ENCODE results near the gene ADM2. TPM values are rescaled to one million over a fixed set of nuclear protein-coding genes. Genes with fewer than 3 reads are reported as not detected.
A peak's percentile ranks its signal among the peaks of the same experiment; 100 is the strongest.

Gene ADM2
- polyA plus RNA-seq, 2 donors = 2.2 to 3.6 TPM

DNA sequence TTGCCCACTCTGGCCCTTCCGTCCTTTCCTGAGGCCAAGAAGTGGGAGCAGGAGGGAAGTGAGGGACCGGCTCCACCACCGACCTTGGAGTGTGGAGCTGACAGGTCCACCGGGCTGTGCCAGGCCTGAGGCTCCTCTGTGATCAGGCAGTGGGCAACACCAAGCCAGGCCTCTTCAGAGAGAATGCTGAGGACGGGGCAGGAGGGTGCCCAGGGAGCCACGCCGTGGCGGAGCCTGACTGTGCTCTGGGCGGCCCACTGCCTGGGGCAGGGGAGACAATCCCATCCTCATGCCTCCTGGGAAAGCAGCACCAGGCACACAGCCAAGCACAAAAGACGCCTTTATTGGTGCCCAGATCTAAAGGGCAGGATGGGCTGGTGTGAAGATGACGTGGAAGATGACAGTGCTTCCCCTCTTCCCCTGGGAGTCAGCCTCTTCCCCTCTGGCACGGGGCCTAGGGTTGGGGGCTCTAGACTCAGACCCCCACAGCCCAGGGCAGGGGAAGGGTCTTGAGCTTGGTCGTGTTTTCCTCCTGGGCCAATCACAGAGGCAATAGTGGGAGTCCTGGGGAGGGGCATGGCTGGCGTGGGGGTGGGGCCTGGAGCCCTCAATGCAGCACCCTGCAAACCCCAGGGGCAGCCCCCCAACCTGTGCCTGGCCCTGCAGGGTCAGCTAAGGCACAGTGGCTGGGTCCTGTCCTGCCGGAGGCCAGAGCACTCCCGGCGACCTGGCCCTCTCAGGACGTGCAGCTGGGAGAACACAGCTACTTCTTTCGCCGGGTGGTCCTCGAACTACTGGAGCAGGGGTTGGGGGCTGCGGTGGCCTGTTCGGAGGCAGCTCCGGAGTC lies 21.5 kb downstream of the ADM2 start:
- H3K4me1 ChIP-seq (ENCODE audit: control insufficient read depth in 2 of 2, insufficient read depth in 2 of 2, low read length in 1 of 2) = peaks cover 10 to 28% of the 10 kb centered on the region in 2 donors
- peaks cover 0 to 30% of the 10 kb centered on the region in 2 donors for H3K36me3 ChIP-seq (ENCODE audit: control insufficient read depth in 2 of 2, insufficient read depth in 2 of 2, low read length in 1 of 2)
- WGBS, 2 donors = 87 to 88% methylated on average over 24 of the region's 24 CpGs
- H3K9me3 ChIP-seq (ENCODE audit: control insufficient read depth in 2 of 2, insufficient read depth in 1 of 2, low read depth in 1 of 2, low read length in 1 of 2) = no peaks in the 10 kb centered on the region
- H3K27me3 ChIP-seq (ENCODE audit: control insufficient read depth in 1 of 2, insufficient read depth in 2 of 2, low read length in 2 of 2) = no peaks in the 10 kb centered on the region
- H3K4me3 ChIP-seq (ENCODE audit: low read depth in 1 of 2, low read length in 2 of 2) = no peak overlapping the region
- H3K27ac ChIP-seq (ENCODE audit: low read depth in 2 of 2, low read length in 1 of 2) = no peak overlapping the region

DNA sequence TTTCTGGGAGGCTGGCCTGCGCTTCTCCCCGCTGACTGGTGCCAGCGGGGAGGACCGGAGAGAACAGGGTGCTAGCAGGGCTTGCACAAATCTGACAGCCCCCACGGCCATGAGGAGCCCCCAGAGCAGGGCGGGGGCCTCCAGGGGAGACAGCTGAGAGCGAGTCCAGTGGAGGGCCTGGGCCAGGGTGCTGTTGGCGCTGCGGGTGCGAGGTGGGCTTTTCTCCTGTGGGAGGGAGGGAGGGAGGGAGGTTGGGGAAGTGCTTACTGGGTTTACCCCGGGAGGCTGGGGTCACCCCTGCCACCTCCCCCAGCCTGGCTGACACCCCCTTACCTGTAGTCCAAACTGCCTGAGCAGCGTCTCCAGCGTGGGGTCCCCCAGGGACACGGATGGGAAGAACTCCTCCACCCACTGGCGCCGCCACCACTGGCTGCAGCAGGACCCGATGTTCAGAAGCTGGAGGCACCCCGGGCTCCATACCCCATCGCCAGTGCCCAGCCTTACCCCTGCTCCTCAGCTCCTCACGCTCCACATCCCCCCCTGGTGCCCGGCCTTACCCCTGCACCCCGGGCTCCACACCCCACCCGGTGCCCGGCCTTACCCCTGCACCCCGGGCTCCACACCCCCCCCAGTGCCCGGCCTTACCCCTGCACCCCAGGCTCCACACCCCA lies 22.3 kb downstream of the ADM2 start:
- WGBS, 2 donors = 82 to 83% methylated on average over 23 to 25 of the region's 26 CpGs
- no peaks in the 10 kb centered on the region for H3K9me3 ChIP-seq (ENCODE audit: control insufficient read depth in 2 of 2, insufficient read depth in 1 of 2, low read depth in 1 of 2, low read length in 1 of 2)
- no peak overlapping the region for H3K4me3 ChIP-seq (ENCODE audit: low read depth in 1 of 2, low read length in 2 of 2)
- peaks cover 0 to 30% of the 10 kb centered on the region in 2 donors for H3K36me3 ChIP-seq (ENCODE audit: control insufficient read depth in 2 of 2, insufficient read depth in 2 of 2, low read length in 1 of 2)
- H3K27me3 ChIP-seq (ENCODE audit: control insufficient read depth in 1 of 2, insufficient read depth in 2 of 2, low read length in 2 of 2) = no peaks in the 10 kb centered on the region
- H3K27ac ChIP-seq (ENCODE audit: low read depth in 2 of 2, low read length in 1 of 2) = no peak overlapping the region
- peaks cover 10 to 28% of the 10 kb centered on the region in 2 donors for H3K4me1 ChIP-seq (ENCODE audit: control insufficient read depth in 2 of 2, insufficient read depth in 2 of 2, low read length in 1 of 2)

DNA sequence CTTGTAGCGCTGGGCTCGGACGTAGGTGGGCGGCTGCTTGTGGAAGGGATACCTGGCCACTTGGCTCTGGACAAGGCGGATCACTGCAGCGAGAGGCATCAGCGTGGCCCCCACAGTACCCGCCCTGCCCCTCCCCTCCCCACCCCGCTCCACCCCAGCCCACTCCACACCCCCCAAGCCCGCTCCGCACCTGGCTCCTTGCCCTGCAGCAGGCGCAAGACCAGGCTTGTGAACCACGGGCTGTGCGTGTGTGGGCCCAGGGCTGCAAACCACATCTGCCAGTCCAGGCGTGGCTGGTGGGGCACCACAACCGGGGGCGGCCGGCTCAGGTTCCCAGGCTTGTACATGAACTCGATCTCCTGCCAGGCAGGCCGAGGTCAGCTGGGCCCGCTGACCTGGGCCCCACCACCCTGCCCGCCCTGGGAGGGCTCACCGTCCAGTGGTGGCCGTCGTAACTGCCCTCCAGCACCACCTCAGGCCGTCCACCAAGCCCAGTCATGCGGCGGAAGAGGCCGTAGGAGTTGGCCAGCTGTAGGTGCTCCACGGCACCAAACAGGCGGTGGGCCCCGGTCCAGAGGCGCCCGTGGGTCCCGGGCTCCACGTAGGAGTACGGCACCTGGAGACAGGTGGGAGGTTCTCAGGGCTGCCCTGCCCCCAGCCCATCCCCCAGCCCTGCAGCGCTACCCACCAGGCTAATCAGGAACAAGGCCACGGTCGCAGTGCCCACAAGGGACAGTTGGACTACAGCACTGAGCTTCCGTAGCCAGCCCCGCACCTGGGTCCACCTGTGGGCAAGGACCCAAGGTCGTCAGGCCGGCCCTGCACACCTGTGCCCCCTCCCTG lies 23.2 kb downstream of the ADM2 start:
- Histone ChIP-seq H3K36me3 (ENCODE audit: control insufficient read depth in 2 of 2, insufficient read depth in 2 of 2, low read length in 1 of 2) (peaks cover 0 to 30% of the 10 kb centered on the region in 2 donors), H3K4me1 (ENCODE audit: control insufficient read depth in 2 of 2, insufficient read depth in 2 of 2, low read length in 1 of 2) (peaks cover 10 to 28% of the 10 kb centered on the region in 2 donors), H3K27me3 (ENCODE audit: control insufficient read depth in 1 of 2, insufficient read depth in 2 of 2, low read length in 2 of 2) (no peaks in the 10 kb centered on the region), H3K9me3 (ENCODE audit: control insufficient read depth in 2 of 2, insufficient read depth in 1 of 2, low read depth in 1 of 2, low read length in 1 of 2) (no peaks in the 10 kb centered on the region), H3K4me3 (ENCODE audit: low read depth in 1 of 2, low read length in 2 of 2) (no peak overlapping the region), H3K27ac (ENCODE audit: low read depth in 2 of 2, low read length in 1 of 2) (peak overlapping the region in 1 of 2 donors; percentile 44)
- 63 to 64% methylated on average over 35 to 44 of the region's 44 CpGs for WGBS, 2 donors

DNA sequence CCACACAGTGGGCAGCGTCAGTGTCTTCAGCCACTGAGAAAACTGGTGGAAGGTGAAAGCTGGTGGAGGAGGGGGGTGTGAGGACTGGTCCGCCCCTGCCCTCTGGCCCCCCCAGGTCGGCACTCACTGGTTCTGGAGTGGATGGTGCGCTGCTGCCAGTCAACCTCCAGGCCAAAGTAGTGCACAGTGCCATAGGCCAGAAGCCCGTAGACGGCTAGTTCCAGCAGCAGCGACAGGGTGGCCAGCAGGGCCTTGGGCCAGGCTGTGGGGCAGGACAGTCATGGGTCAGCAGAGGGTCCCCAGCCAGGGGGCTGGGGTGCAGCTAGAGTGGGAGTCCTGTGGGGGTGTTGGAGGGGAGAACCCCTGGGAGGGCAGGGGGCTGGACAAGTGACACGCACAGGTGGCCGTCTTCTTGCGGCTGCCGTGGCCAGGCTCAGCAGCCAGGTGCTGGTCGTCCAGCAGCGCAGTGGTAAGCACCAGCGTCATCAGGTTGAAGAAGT lies 24.0 kb downstream of the ADM2 start:
- 83 to 90% methylated on average over 14 of the region's 14 CpGs for WGBS, 2 donors
- H3K27me3 ChIP-seq (ENCODE audit: control insufficient read depth in 1 of 2, insufficient read depth in 2 of 2, low read length in 2 of 2) = no peaks in the 10 kb centered on the region
- peaks cover 10 to 28% of the 10 kb centered on the region in 2 donors for H3K4me1 ChIP-seq (ENCODE audit: control insufficient read depth in 2 of 2, insufficient read depth in 2 of 2, low read length in 1 of 2)
- H3K36me3 ChIP-seq (ENCODE audit: control insufficient read depth in 2 of 2, insufficient read depth in 2 of 2, low read length in 1 of 2) = peaks cover 0 to 30% of the 10 kb centered on the region in 2 donors
- no peak overlapping the region for H3K4me3 ChIP-seq (ENCODE audit: low read depth in 1 of 2, low read length in 2 of 2)
- H3K27ac ChIP-seq (ENCODE audit: low read depth in 2 of 2, low read length in 1 of 2) = no peak overlapping the region
- no peaks in the 10 kb centered on the region for H3K9me3 ChIP-seq (ENCODE audit: control insufficient read depth in 2 of 2, insufficient read depth in 1 of 2, low read depth in 1 of 2, low read length in 1 of 2)

DNA sequence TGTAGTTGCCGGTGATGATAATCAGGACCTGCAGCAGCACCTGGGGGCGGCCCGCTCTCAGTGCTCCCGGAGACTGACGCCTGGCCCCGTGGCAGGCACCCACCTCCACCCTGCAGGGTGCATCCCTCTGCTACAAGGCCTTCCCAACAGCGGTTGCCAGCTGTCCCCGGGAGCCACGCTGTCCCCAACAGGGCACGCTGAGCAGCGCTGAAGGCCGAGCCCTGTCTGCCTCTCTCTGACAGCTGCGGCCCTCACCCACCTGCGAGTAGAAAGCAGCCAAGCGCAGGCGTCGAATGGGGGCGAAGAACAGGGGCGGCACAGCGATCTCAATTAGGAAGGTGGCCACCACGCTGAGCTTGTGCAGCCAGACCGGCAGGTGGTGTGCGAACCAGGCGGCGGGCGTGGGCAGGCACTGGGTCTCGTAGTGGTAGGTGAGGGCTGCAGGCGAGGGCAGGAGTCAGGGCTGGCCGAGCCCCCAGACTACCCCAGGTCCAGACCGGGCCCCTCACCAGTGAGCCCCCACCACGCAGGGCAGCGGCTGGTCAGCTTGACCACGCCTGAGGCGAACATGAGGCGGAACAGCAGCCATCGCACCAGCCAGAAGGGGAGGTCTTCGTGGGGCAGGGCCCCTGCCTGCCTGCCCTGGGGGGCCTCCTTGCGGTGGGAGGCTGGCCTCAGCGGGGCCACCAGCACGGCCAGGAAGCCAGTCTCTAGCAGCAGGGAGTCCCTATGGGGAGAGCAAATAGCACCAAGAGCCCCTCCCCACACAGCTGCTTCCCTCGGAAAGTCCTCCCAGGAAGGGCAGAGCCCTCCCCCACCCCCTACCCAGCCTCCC lies 24.6 kb downstream of the ADM2 start:
- 83 to 89% methylated on average over 41 of the region's 41 CpGs for WGBS, 2 donors
- H3K4me3 ChIP-seq (ENCODE audit: low read depth in 1 of 2, low read length in 2 of 2) = peak overlapping the region in 1 of 2 donors; percentile 70
- H3K4me1 ChIP-seq (ENCODE audit: control insufficient read depth in 2 of 2, insufficient read depth in 2 of 2, low read length in 1 of 2) = peaks cover 10 to 28% of the 10 kb centered on the region in 2 donors
- no peak overlapping the region for H3K27ac ChIP-seq (ENCODE audit: low read depth in 2 of 2, low read length in 1 of 2)
- H3K27me3 ChIP-seq (ENCODE audit: control insufficient read depth in 1 of 2, insufficient read depth in 2 of 2, low read length in 2 of 2) = no peaks in the 10 kb centered on the region
- H3K36me3 ChIP-seq (ENCODE audit: control insufficient read depth in 2 of 2, insufficient read depth in 2 of 2, low read length in 1 of 2) = peaks cover 0 to 30% of the 10 kb centered on the region in 2 donors
- no peaks in the 10 kb centered on the region for H3K9me3 ChIP-seq (ENCODE audit: control insufficient read depth in 2 of 2, insufficient read depth in 1 of 2, low read depth in 1 of 2, low read length in 1 of 2)

DNA sequence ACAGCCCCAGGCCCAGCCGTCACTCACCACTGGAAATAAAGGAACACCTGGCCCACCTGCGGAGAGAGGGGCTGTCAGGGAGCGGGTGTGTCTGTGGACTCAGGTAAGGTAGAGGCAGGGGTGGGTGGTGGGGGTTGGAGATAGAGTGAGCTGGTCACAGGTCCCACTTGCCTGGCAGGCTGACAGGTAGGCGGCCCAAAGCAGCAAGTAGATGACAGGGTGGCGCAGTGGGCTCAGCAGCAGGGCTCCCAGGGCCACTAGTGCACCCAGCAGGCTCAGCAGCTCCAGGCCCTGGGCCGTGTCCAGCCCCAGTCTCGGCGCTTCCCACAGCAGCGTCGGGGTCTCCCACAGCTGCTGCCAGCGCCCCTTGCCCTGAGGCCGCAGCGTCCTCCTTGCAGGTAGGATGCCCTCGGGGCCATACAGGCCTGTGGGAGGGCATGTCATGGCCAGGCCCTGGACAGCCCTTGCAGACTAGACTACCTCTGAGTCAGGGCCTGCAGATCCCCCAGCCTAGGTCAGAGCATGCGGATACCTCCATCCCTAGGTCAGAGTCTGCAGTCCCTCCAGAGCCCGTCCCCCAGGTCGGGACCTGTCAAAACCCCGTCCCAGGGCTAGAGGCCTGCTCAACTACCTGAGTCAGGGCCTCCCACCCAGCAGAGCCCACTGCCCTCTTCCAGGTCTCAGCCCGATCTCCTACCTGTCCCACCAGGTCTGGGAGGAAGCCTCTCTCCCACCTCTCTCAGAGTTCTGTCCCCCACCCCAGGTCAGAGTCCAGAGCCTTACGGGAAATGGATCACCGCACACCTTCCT lies 25.5 kb downstream of the ADM2 start:
- H3K27me3 ChIP-seq (ENCODE audit: control insufficient read depth in 1 of 2, insufficient read depth in 2 of 2, low read length in 2 of 2) = no peaks in the 10 kb centered on the region
- 22 to 34% methylated on average over 21 of the region's 21 CpGs for WGBS, 2 donors
- peak overlapping the region; percentile 82 to 89 for H3K27ac ChIP-seq (ENCODE audit: low read depth in 2 of 2, low read length in 1 of 2)
- peaks cover 0 to 31% of the 10 kb centered on the region in 2 donors for H3K36me3 ChIP-seq (ENCODE audit: control insufficient read depth in 2 of 2, insufficient read depth in 2 of 2, low read length in 1 of 2)
- H3K4me1 ChIP-seq (ENCODE audit: control insufficient read depth in 2 of 2, insufficient read depth in 2 of 2, low read length in 1 of 2) = peaks cover 10 to 28% of the 10 kb centered on the region in 2 donors
- peak overlapping the region; percentile 66 to 70 for H3K4me3 ChIP-seq (ENCODE audit: low read depth in 1 of 2, low read length in 2 of 2)
- H3K9me3 ChIP-seq (ENCODE audit: control insufficient read depth in 2 of 2, insufficient read depth in 1 of 2, low read depth in 1 of 2, low read length in 1 of 2) = no peaks in the 10 kb centered on the region

DNA sequence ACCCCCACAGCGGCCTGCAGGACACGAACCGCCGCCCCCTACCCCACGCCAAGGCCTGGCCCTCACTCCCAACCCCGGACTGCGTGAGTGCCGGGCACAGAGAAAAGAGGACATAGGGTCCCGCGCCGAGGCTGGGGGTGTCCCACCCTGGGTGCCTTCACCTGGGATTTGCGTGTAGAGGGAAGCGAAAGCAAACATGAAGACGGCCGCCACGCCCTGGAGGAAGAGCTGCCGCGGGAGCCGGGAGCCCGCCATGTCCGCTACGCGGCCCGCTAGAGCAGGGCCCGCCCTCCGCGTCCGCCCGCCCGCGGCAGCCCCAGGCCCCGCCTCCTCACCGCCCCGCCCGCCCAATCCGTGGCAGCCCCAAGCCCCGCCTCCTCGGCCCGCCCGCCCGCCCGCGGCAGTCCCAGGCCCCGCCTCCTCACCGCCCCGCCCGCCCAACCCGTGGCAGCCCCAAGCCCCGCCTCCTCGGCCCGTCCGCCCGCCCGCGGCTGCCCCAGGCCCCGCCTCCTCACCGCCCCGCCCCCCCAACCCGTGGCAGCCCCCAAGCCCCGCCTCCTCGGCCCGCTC lies 26.2 kb downstream of the ADM2 start, which contains the start of gene LMF2:
LMF2 (minus strand) TSS at position 282 of the 570 bp plus-strand sequence; CDS start at position 255, 27 bp downstream.
- H3K4me1 ChIP-seq (ENCODE audit: control insufficient read depth in 2 of 2, insufficient read depth in 2 of 2, low read length in 1 of 2) = peaks cover 10 to 28% of the 10 kb centered on the region in 2 donors

More for the DNA sequence above, 26.2 kb downstream of the ADM2 start, which contains the start of gene LMF2:
- peaks cover 0 to 32% of the 10 kb centered on the region in 2 donors for H3K36me3 ChIP-seq (ENCODE audit: control insufficient read depth in 2 of 2, insufficient read depth in 2 of 2, low read length in 1 of 2)
- H3K27me3 ChIP-seq (ENCODE audit: control insufficient read depth in 1 of 2, insufficient read depth in 2 of 2, low read length in 2 of 2) = no peaks in the 10 kb centered on the region
- peak within 1 kb of the TSS; percentile 79 to 92 for H3K4me3 ChIP-seq (ENCODE audit: low read depth in 1 of 2, low read length in 2 of 2)
- 0 to 1% methylated on average over 37 to 60 of the region's 62 CpGs for WGBS, 2 donors
- H3K27ac ChIP-seq (ENCODE audit: low read depth in 2 of 2, low read length in 1 of 2) = peak within 1 kb of the TSS; percentile 96 to 100
- H3K9me3 ChIP-seq (ENCODE audit: control insufficient read depth in 2 of 2, insufficient read depth in 1 of 2, low read depth in 1 of 2, low read length in 1 of 2) = no peaks in the 10 kb centered on the region
